Kidney tubule cell (primary cell): ENCODE results near the gene PRKCE.

Experiments used
- DNase-seq: peaks from one replicate; pipeline ENCODE4 v3.0.0-alpha.2; 2018; ENCODE audit warnings: low spot score

Gene PRKCE

GRCh38 chr2:46014911-46015654 lies 363.6 kb downstream of the PRKCE start:
- no peak for DNase-seq

- DNase-seq: no peak
Observed at GRCh38 chr2:46015671-46016070, 364.2 kb downstream of the PRKCE start.

- DNase-seq: no peak
Observed at GRCh38 chr2:46016091-46016490, 364.6 kb downstream of the PRKCE start.

GRCh38 chr2:46018773-46019591 lies 367.5 kb downstream of the PRKCE start:
- DNase-seq: no peak

GRCh38 chr2:46020416-46020815 lies 368.9 kb downstream of the PRKCE start:
- DNase-seq: no peak

- DNase-seq: no peak
Observed at GRCh38 chr2:46023165-46023854, 371.8 kb downstream of the PRKCE start.

- no peak for DNase-seq
Observed at GRCh38 chr2:46024146-46024779, 372.8 kb downstream of the PRKCE start.

GRCh38 chr2:46025081-46025480 lies 373.6 kb downstream of the PRKCE start:
- DNase-seq: no peak

GRCh38 chr2:46025676-46026075 lies 374.2 kb downstream of the PRKCE start:
- DNase-seq: no peak

GRCh38 chr2:46026431-46026830 lies 375.0 kb downstream of the PRKCE start:
- no peak for DNase-seq

- peak; percentile 79 for DNase-seq
Observed at GRCh38 chr2:46029332-46029811, 377.9 kb downstream of the PRKCE start.

GRCh38 chr2:46030330-46030729 lies 378.9 kb downstream of the PRKCE start:
- DNase-seq: no peak

GRCh38 chr2:46032161-46032813 lies 380.8 kb downstream of the PRKCE start:
- no peak for DNase-seq

- DNase-seq: no peak
Observed at GRCh38 chr2:46032996-46033395, 381.5 kb downstream of the PRKCE start.

- peak; percentile 8 for DNase-seq
Observed at GRCh38 chr2:46034535-46034934, 383.1 kb downstream of the PRKCE start.

- no peak for DNase-seq
Observed at GRCh38 chr2:46036929-46037328, 385.5 kb downstream of the PRKCE start.

GRCh38 chr2:46039543-46040303 lies 388.2 kb downstream of the PRKCE start:
- no peak for DNase-seq

- DNase-seq: no peak
Observed at GRCh38 chr2:46040563-46041155, 389.2 kb downstream of the PRKCE start.

- no peak for DNase-seq
Observed at GRCh38 chr2:46041434-46041833, 390.0 kb downstream of the PRKCE start.

GRCh38 chr2:46042207-46042637 lies 390.7 kb downstream of the PRKCE start:
- DNase-seq: no peak
